Measurements from ENCODE around the gene ADAMTS4. TPM values are rescaled to one million over a fixed set of nuclear protein-coding genes. Genes with fewer than 3 reads are reported as not detected.
A peak's percentile ranks its signal among the peaks of the same experiment; 100 is the strongest.

Gene ADAMTS4
- total RNA-seq, 1 donor from 2014 or later, result 16.6 TPM

- no peak for DNase-seq (ENCODE audit: extremely low read depth, low read depth, low spot score)
Measured at GRCh38 chr1:161222175-161223019, 23.5 kb upstream of the ADAMTS4 start.

DNA sequence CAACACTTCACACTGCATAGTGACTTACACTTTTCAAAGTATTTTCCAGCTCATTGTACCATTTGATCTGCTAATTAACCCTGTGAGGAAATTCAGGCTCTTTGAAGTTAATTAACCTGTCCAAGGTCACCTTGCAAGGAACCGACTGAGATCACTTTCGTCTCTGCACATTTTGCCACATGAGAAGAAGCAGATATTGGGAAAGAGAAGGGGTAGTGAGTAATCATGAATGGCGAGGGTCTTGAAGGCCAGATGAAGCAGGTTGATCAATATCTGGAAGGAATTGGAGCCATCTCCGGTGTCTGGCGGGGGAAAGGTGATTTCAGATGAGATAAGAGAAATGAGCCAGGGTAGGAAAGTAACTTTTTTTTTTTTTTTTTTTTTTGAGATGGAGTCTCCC lies 21.1 kb upstream of the ADAMTS4 start:
- no peak for DNase-seq (ENCODE audit: extremely low read depth, low read depth, low spot score)

DNA sequence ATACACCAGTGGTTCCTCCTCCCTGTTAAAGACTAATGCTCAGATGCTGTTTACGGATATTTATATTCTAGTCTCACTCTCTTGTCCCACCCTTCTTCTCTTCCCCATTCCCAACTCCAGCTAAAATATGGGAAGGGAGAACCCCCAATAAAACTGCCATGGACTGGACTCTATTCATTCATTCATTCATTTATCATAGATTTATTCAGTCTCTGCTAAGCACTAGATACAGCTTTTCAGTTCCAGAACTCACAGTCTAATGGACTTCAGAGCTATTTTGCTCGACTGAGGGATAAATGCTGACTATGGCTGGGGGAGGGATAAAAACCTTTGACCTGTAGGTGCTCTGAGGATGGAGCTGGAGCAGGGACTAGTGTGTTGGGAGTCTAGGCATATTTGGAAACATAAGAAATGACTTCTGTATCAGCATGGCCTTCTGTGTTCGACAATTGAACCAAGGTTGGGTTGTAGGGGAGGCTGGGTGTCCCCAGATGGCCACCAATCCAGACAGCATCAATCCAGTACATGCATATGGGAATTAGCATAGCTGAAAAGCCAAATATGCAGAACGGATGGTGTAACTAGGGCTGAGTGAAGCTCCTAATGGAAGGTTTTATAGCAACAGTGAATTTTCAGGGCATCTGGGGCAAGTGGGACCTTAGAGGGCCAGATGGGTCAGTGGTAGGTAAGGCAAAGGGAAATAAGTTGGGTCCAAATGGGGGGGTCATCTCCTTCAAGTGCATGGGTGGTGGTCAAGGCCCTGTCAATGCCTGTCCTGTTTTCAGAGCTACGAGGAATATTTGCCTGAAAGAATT lies 20.4 kb upstream of the ADAMTS4 start:
- DNase-seq (ENCODE audit: extremely low read depth, low read depth, low spot score), result no peak

- DNase-seq (ENCODE audit: extremely low read depth, low read depth, low spot score), result no peak
Measured at GRCh38 chr1:161218301-161219077, 19.6 kb upstream of the ADAMTS4 start.

- no peak for DNase-seq (ENCODE audit: extremely low read depth, low read depth, low spot score)
Measured at GRCh38 chr1:161217831-161218230, 19.0 kb upstream of the ADAMTS4 start.

- DNase-seq (ENCODE audit: extremely low read depth, low read depth, low spot score), result no peak
Measured at GRCh38 chr1:161216945-161217712, 18.3 kb upstream of the ADAMTS4 start.

DNA sequence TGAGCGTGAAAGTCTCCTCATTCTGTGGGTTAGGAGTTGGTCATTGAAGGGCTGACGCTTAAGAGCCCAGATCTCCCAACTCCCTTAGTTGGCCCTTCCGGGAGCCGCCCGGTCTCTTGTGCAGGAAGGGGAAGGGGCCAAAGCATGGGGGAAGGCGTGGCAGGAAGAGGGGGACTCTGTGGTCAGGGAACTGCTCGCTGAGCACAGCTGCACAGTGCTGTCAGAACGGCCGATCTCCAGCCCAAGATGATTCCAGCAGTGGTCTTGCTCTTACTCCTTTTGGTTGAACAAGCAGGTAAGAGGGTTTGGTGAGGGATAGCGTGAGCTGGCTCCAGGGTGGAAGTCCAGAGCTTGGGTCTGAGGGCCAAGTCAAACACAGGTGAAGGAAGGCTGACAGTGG lies 16.2 kb upstream of the ADAMTS4 start, which contains the start of gene FCER1G:
Gene FCER1G, plus strand, starts transcription at position 220 of the 400 bp plus-strand sequence. Its CDS starts 27 bp downstream, at position 247.
- DNase-seq (ENCODE audit: extremely low read depth, low read depth, low spot score), result no peak

GRCh38 chr1:161214369-161214768 lies 15.5 kb upstream of the ADAMTS4 start:
- DNase-seq (ENCODE audit: extremely low read depth, low read depth, low spot score), result no peak

DNA sequence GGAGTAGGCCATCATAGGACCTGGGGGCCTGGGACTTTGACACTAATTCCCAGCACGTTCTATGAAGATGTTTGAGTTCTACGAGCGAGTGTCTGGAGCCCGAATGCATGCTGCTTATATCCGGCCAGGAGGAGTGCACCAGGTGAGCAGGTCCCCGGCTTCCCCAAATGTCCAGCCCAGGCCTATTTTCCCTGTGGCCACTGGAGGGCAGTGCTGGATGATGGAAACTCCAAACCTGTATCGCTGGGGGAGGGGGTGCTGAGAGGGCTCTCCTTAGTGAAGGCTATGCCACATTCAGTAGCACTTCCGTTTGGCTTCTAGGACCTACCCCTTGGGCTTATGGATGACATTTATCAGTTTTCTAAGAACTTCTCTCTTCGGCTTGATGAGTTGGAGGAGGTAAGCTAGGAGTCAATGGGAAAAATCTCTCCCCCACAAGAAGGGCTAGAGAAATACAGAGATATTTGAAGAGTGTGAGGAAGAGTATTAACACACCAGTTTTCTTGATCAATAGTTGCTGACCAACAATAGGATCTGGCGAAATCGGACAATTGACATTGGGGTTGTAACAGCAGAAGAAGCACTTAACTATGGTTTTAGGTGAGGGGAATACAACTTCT lies 11.0 kb upstream of the ADAMTS4 start:
- no peak for DNase-seq (ENCODE audit: extremely low read depth, low read depth, low spot score)

- DNase-seq (ENCODE audit: extremely low read depth, low read depth, low spot score), result no peak
Measured at GRCh38 chr1:161207173-161207572, 8.3 kb upstream of the ADAMTS4 start.

GRCh38 chr1:161206411-161207140 lies 7.7 kb upstream of the ADAMTS4 start:
- DNase-seq (ENCODE audit: extremely low read depth, low read depth, low spot score), result no peak

DNA sequence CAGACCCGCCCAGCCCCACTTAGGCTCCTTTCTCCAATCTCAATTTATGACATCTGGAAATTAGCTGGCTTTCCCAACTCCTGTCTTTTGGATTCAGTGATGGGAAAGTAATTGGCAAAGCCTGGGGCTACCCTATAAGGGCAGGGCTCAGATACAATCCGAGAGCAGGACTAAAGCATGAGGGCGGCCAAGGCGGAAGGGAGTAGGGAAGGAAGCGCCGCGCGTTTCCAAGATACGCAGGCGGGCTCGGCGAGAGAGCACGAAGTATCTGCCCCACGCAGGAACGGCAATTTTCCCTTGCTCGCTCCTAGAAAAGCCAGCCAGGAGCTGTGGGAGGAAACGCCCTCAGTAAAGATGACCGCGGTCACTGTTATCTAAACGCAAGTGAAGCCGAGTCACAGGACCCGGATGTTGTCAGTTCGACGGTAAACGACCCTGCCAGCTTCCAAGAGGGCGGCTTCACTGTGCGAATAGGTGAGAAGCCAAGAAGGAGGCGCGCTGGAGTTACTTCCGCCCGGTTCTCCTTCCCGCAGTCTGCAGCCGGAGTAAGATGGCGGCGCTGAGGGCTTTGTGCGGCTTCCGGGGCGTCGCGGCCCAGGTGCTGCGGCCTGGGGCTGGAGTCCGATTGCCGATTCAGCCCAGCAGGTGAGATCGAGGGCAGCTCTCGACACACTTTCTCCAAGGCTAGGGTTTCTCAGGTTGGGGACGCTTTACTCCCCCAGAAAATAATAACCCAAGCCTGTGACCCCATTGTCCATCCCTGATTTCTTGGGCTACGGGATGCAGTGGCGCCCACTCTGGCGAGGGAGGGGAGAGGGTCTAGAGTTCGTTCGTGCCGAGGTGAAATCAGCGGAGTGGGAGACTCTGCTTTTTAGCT lies 3.2 kb upstream of the ADAMTS4 start, which contains the start of gene NDUFS2:
Gene NDUFS2, plus strand, starts transcription at position 532 of the 877 bp plus-strand sequence. Its CDS starts 19 bp downstream, at position 551.
- DNase-seq (ENCODE audit: extremely low read depth, low read depth, low spot score), result peak; percentile 93

DNA sequence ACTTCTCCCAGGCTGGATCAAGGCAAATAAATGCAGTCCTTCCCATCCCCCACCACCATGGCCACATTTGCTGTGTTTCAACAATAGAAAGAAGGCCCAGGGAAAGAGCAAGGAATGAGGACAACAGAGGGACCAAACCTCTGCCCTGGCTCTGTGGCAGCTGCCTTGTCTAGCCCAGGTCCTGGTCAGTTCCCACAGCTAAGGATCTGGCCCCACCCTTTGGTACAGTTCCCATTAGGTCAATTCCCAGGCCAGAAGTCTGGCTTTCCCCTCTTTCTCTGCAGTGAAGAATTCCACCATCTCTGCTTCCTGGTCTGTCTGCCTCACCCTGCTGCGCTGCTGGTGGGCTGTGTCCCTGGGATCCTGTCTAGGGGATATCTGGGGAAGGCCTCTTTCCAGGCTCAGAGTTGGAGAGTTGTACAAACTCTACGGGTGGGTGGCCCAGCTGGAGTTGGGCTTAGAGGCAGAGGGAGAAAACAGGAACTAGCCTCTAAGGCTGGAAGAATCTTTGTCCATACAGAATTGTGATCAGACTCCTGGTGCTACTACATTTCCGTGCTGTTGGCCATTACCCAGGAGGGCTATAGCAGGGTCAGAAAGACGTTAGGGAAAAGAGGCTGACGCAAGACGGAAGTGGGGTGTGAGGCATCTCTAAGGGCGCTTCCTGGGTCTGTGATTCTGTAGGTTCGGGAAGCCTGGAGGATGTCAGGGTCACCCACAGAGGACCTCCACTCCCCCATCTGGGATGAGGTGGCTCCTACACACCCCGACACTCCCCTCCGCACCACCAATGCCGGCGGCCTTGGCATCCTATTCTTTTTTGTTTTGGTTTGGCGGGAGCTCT lies 2.4 kb upstream of the ADAMTS4 start:
- peak; percentile 72 for DNase-seq (ENCODE audit: extremely low read depth, low read depth, low spot score)

GRCh38 chr1:161200421-161200991 lies 1.7 kb upstream of the ADAMTS4 start:
- DNase-seq (ENCODE audit: extremely low read depth, low read depth, low spot score), result no peak

GRCh38 chr1:161199506-161200139 lies 769 bp upstream of the ADAMTS4 start:
- no peak for DNase-seq (ENCODE audit: extremely low read depth, low read depth, low spot score)

- DNase-seq (ENCODE audit: extremely low read depth, low read depth, low spot score), result no peak
Measured at GRCh38 chr1:161198194-161198896, 509 bp downstream of the ADAMTS4 start.

Measured in glomerular endothelial cell (primary cell).